Measurements from ENCODE around the gene REEP3.

GRCh38 chr10:63585041-63585440, 63.8 kb downstream of the REEP3 start:
- TF ChIP-seq, protein P1, sequence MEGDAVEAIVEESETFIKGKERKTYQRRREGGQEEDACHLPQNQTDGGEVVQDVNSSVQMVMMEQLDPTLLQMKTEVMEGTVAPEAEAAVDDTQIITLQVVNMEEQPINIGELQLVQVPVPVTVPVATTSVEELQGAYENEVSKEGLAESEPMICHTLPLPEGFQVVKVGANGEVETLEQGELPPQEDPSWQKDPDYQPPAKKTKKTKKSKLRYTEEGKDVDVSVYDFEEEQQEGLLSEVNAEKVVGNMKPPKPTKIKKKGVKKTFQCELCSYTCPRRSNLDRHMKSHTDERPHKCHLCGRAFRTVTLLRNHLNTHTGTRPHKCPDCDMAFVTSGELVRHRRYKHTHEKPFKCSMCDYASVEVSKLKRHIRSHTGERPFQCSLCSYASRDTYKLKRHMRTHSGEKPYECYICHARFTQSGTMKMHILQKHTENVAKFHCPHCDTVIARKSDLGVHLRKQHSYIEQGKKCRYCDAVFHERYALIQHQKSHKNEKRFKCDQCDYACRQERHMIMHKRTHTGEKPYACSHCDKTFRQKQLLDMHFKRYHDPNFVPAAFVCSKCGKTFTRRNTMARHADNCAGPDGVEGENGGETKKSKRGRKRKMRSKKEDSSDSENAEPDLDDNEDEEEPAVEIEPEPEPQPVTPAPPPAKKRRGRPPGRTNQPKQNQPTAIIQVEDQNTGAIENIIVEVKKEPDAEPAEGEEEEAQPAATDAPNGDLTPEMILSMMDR (IDR thresholded peaks at IDR 0.05): no peak
- TF ChIP-seq POLR2A (IDR thresholded peaks at IDR 0.05): no peak

Measured in body of pancreas (tissue), 4 donors.